GM04503 (cell line): ENCODE data around the gene MBTD1.
"Not testable (repeated sequence)": the region's sequence is repeated elsewhere in the genome, so short reads cannot be mapped to it uniquely, and the experiment has no call there.

Experiments used
- DNase-seq: peaks from one replicate; pipeline ENCODE4 v3.0.0-alpha.2; 2012; ENCODE audit warnings: low read depth

Gene MBTD1

DNA sequence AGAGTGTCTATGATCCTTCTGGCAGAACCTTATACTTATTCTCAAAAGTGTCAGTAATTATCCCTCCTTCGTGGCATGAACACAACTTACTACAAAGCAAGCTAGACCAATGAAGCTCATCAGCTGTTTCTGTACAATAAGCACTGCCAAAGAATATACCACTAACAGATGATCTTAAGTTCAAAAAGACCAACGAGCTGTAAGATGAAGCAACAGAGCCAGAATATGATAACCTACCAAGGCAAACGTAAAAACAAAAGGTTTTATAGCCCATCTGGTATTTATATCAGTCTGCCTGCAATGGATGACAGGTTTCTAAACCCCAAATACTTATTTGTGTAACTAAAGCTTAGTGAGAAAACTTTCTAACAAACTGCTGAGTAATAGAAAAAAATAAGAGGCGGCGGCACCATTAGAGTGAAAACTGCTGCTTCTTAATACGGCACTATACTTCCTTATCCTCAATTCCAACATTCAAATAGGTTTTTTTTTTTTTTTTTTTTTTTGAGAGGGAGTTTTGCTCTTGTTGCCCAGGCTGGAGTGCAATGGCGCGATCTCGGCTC is 71.5 kb downstream of the MBTD1 start:
- DNase-seq, result no peak

DNA sequence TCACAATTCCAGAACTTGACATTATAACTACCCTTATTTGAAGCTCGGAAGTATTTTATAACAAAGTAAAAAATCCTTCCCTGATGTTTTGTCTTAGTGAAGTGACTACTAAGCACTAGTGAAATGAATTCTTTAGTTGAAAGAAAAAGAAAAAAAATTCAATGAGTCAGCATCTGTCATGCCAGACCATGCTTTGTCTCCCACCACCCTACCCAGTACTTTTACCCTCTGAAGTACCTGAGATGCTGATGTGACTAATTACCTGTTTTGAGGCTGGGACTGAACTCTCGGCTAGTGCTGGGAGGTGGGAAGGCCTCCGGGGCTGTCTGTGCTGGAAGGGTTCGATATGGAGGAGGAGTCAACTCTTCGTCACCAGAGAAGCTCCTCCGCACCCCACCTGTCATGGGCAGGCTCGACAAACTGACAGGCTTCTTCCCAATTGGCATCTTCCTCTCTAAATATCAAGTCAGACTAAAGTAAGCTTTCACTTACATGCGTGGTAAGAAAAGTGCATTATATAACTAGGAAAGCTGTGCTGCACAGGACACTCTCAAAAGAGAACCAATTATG is 74.0 kb downstream of the MBTD1 start:
- no peak for DNase-seq

GRCh38 chr17:51184124-51184523 is 75.7 kb downstream of the MBTD1 start:
- no peak for DNase-seq

- DNase-seq, result no peak
These were observed 79.4 kb downstream of the MBTD1 start for GRCh38 chr17:51180486-51180885.

GRCh38 chr17:51172030-51172429 is 87.8 kb downstream of the MBTD1 start:
- DNase-seq, result not testable (repeated sequence)

- no peak for DNase-seq
These were observed 89.1 kb downstream of the MBTD1 start for GRCh38 chr17:51170736-51171135.

DNA sequence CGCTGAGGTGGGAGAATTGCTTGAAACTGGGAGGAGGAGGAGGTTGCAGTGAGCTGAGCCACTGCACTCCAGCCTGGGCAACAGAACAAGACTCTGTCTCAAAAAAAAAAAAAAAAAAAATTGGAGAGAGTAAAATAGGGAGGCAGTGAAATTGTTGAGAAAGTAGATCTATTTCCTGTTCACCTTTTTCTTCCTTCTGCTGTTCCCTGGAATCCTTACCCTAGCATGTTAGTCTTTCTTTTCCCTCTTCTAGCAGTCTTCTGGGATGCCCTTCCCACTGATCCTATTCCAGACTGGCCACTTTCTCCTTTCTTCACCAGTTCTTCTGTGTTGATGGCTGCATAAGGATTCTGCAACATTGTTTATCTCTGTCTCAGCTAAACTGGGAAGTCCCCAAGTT is 90.5 kb downstream of the MBTD1 start:
- DNase-seq, result no peak

- no peak for DNase-seq
These were observed 92.6 kb downstream of the MBTD1 start for GRCh38 chr17:51166987-51167931.

- DNase-seq, result peak; percentile 42
These were observed 93.5 kb downstream of the MBTD1 start, which contains the start of gene NME2 for GRCh38 chr17:51166198-51166986. NME2 (plus strand) TSS chr17:51166411; CDS start chr17:51166831, 420 bp downstream.

DNA sequence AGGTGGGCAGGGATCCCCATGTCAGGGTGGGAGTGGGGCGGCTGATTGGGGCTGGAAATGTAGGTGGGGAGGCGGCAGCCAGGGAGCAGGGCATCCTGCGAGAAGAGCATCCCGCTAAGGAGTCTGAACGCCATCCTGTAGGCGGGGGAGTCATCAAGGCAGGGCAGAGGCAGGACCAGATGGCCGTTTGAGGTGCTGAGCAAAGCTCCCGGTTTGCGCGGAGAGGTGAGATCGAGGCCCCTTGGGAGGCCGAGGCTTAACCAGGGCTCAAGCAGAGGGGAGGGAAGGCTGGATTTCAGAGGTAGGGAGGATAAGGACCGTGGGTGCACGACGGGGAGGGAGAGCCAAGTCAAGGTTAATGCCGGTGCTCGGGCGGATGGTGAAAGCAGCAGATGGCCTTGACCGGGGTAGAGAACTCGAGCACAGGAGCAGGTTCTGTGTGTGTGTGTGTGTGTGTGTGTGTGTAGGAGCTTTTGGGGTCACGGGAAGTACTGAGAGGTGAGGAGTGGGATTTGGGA is 94.1 kb downstream of the MBTD1 start:
- DNase-seq, result no peak

GRCh38 chr17:51164911-51165679 is 94.8 kb downstream of the MBTD1 start:
- DNase-seq, result no peak

GRCh38 chr17:51161541-51161940 is 98.3 kb downstream of the MBTD1 start:
- DNase-seq, result no peak

- DNase-seq, result no peak
These were observed 100.2 kb downstream of the MBTD1 start for GRCh38 chr17:51159604-51160003.

DNA sequence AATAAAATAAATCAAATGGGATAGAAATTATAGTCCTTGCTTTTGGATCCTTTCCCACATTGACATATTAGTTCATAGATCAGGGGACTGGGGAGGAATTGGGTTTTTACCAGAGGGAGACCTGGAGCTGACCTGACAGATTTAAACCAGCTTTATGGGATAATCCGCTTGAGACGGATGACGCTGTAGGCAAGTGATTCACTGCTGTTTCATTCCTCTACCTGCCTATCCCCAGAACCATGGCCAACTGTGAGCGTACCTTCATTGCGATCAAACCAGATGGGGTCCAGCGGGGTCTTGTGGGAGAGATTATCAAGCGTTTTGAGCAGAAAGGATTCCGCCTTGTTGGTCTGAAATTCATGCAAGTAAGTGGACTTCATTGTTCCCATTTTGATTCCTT is 104.4 kb downstream of the MBTD1 start:
- DNase-seq, result no peak

DNA sequence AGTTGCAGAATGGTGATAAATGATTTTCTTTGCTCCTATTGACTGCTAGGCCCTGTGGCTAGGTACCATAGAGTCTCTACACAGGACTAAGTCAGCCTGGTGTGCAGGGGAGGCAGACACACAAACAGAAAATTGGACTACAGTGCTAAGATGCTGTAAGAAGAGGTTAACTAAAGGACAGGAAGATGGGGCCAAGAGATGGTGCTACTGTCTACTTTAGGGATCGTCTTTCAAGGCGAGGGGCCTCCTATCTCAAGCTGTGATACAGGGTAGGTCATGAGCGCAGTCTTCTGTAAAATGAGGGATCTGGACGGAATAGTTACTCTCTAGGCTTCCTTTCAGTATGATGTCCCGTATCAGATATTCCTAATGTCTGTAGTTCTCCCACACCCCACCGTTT is 105.7 kb downstream of the MBTD1 start:
- DNase-seq, result no peak

DNA sequence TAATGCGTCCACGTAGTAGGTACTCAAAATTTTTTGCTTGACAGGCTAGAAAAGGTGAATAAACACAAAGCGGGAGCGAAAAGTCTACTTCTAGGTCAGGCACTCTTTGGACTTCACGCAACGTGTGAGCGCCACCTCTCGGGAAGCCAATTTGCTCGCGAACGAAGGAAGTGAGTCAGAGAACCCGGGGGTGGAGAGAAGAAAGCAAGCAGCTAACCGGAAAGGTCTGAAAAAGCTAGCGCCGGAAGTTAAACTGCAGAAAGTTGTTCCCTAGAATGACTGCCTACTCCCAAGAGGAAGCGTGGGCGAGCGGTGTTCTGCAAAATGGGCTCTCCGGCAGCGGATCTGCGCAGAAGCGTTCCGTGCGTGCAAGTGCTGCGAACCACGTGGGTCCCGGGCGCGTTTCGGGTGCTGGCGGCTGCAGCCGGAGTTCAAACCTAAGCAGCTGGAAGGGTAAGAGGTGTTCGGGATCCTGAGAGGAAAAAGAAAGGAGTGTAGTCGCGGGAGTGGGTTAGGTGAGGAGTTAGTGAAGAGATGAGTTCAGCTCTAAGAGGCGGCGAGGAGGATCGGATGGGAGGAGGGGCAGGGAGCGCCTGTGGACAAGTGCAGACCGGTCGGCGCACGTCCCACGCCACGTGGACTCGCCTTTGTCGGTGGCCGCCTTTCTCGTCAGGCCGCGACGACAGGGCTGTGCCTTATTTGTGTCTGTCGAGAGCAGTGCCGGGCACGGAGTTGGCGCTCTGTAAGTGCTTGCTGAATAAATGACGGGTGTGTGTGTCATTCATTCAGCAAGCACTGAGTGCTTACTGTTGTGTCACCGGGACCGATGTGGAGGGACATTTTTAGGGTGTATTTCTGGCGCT is 106.4 kb downstream of the MBTD1 start, which contains the start of gene NME1:
Gene NME1, plus strand, starts transcription at position 350 of the 863 bp plus-strand sequence. CDS start 2,096 bp downstream, outside the sequence.
- DNase-seq, result peak; percentile 97

DNA sequence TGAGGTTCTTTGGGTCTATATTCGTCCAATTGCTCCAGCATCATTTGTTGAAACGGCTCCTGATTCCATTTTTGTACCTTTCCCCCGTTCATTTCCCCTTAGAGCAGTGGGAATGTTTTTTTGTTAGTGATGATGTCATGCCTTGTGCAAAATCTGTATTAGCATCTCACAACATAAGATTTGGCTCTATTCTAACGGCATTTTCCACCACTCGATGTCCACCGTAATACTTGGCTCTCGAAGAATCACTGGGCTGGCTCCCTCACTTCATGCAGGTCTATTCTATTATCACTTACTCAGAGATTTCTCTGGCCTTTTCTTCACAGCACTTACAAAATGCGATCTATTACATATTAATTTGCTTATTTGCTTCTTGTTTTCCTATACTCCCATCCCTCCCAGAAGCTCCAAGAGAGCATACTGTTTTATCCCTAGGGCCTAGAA is 107.1 kb downstream of the MBTD1 start:
- no peak for DNase-seq

DNA sequence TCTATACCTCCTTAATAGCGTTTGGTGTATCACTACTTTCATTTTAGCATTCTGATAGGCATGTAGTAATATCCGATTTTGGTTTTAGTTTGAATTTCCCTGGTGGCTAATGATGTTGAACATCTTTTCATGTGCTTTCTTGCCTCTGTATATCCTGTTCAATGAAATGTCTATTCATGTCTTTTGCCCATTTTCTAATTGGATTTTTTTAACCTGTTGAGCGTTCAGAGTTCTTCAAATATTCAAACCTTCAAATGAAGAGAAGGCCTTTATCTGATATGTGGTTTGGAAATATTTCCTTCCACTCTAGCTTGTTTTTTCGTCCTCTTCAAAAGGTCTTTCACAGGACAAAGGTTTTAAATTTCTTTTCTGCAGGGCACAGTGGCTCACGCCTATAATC is 108.9 kb downstream of the MBTD1 start:
- no peak for DNase-seq

GRCh38 chr17:51149163-51149562 is 110.7 kb downstream of the MBTD1 start:
- DNase-seq, result no peak

- no peak for DNase-seq
These were observed 112.2 kb downstream of the MBTD1 start for GRCh38 chr17:51147650-51148049.
